ENCODE results near the gene VMAC. TPM values are rescaled to one million over a fixed set of nuclear protein-coding genes. Genes with fewer than 3 reads are reported as not detected.

VMAC gene
- total RNA-seq, 1 donor from 2014 or later: 4.5 TPM

GRCh38 chr19:5933391-5934068 lies 28.9 kb downstream of the VMAC start:
- FAIRE-seq (no peak), DNase-seq (ENCODE audit: low read depth) (no peak)
- no peak for TF ChIP-seq CTCF (IDR thresholded peaks at IDR 0.05; ENCODE audit: insufficient read depth, low read length, severe bottlenecking)
- peaks cover 43% of the 10 kb centered on the region for H3K36me3 ChIP-seq (ENCODE audit: control insufficient read depth, insufficient read depth, low read length)
- no peaks in the 10 kb centered on the region for H3K27me3 ChIP-seq (ENCODE audit: control insufficient read depth, insufficient read depth, low read length)
- no peak overlapping the region for H3K4me3 ChIP-seq (ENCODE audit: low read depth, low read length)

- FAIRE-seq: no peak
- no peak overlapping the region for H3K4me3 ChIP-seq (ENCODE audit: low read depth, low read length)
- no peak for DNase-seq (ENCODE audit: low read depth)
- H3K36me3 ChIP-seq (ENCODE audit: control insufficient read depth, insufficient read depth, low read length): peaks cover 40% of the 10 kb centered on the region
- H3K27me3 ChIP-seq (ENCODE audit: control insufficient read depth, insufficient read depth, low read length): no peaks in the 10 kb centered on the region
- no peak for TF ChIP-seq CTCF (IDR thresholded peaks at IDR 0.05; ENCODE audit: insufficient read depth, low read length, severe bottlenecking)
Measured at GRCh38 chr19:5934069-5934401, 29.4 kb downstream of the VMAC start.

GRCh38 chr19:5934774-5935472 lies 30.3 kb downstream of the VMAC start:
- no peak for FAIRE-seq

GRCh38 chr19:5935473-5936291 lies 31.0 kb downstream of the VMAC start:
- no peak for TF ChIP-seq CTCF (IDR thresholded peaks at IDR 0.05; ENCODE audit: insufficient read depth, low read length, severe bottlenecking)
- no peaks in the 10 kb centered on the region for H3K27me3 ChIP-seq (ENCODE audit: control insufficient read depth, insufficient read depth, low read length)
- FAIRE-seq (no peak), DNase-seq (ENCODE audit: low read depth) (no peak)
- peaks cover 35% of the 10 kb centered on the region for H3K36me3 ChIP-seq (ENCODE audit: control insufficient read depth, insufficient read depth, low read length)
- no peak overlapping the region for H3K4me3 ChIP-seq (ENCODE audit: low read depth, low read length)

More at GRCh38 chr19:5934774-5935472, 30.3 kb downstream of the VMAC start:
- H3K27me3 ChIP-seq (ENCODE audit: control insufficient read depth, insufficient read depth, low read length): no peaks in the 10 kb centered on the region
- no peak for DNase-seq (ENCODE audit: low read depth)
- peaks cover 33% of the 10 kb centered on the region for H3K36me3 ChIP-seq (ENCODE audit: control insufficient read depth, insufficient read depth, low read length)
- TF ChIP-seq CTCF (IDR thresholded peaks at IDR 0.05; ENCODE audit: insufficient read depth, low read length, severe bottlenecking): no peak
- H3K4me3 ChIP-seq (ENCODE audit: low read depth, low read length): no peak overlapping the region

GRCh38 chr19:5936292-5936592 lies 31.6 kb downstream of the VMAC start:
- TF ChIP-seq CTCF (IDR thresholded peaks at IDR 0.05; ENCODE audit: insufficient read depth, low read length, severe bottlenecking): no peak
- no peak for DNase-seq (ENCODE audit: low read depth)
- Histone ChIP-seq H3K36me3 (ENCODE audit: control insufficient read depth, insufficient read depth, low read length) (peaks cover 34% of the 10 kb centered on the region), H3K27me3 (ENCODE audit: control insufficient read depth, insufficient read depth, low read length) (no peaks in the 10 kb centered on the region), H3K4me3 (ENCODE audit: low read depth, low read length) (no peak overlapping the region)
- no peak for FAIRE-seq
